Measurements from ENCODE around the gene GPSM3.

Gene GPSM3

GRCh38 chr6:32166411-32167061 lies 25.9 kb downstream of the GPSM3 start:
- H3K4me1 ChIP-seq (ENCODE audit: control insufficient read depth in 1 of 2, insufficient read depth in 1 of 2, low read depth in 1 of 2, low read length in 1 of 2): no peaks in the 10 kb centered on the region
- no peak overlapping the region for H3K27ac ChIP-seq
- no peaks in the 10 kb centered on the region for H3K9me3 ChIP-seq
- TF ChIP-seq CTCF (IDR thresholded peaks at IDR 0.05): no peak
- no peaks in the 10 kb centered on the region for H3K27me3 ChIP-seq
- H3K36me3 ChIP-seq: peaks cover 44% of the 10 kb centered on the region
- H3K4me3 ChIP-seq (ENCODE audit: low read depth in 1 of 2, low read length in 1 of 2): no peak overlapping the region

- no peak for TF ChIP-seq CTCF (IDR thresholded peaks at IDR 0.05)
- no peak within 1 kb of the TSS for H3K27ac ChIP-seq
Measured at GRCh38 chr6:32164295-32164694, 28.1 kb downstream of the GPSM3 start, which contains the start of gene EGFL8. TSS of gene EGFL8 (plus strand) at chr6:32164595. CDS start at chr6:32166166, 1,571 bp downstream.

GRCh38 chr6:32163559-32164258 lies 28.7 kb downstream of the GPSM3 start:
- TF ChIP-seq CTCF (IDR thresholded peaks at IDR 0.05): no peak

More at GRCh38 chr6:32164295-32164694, 28.1 kb downstream of the GPSM3 start, which contains the start of gene EGFL8:
- Histone ChIP-seq H3K4me1 (ENCODE audit: control insufficient read depth in 1 of 2, insufficient read depth in 1 of 2, low read depth in 1 of 2, low read length in 1 of 2) (no peaks in the 10 kb centered on the region), H3K9me3 (no peaks in the 10 kb centered on the region), H3K27me3 (no peaks in the 10 kb centered on the region), H3K4me3 (ENCODE audit: low read depth in 1 of 2, low read length in 1 of 2) (no peak within 1 kb of the TSS), H3K36me3 (peaks cover 24% of the 10 kb centered on the region)

GRCh38 chr6:32158052-32158451 lies 34.4 kb downstream of the GPSM3 start:
- Histone ChIP-seq H3K27me3 (peaks cover 23% of the 10 kb centered on the region), H3K4me1 (ENCODE audit: control insufficient read depth in 1 of 2, insufficient read depth in 1 of 2, low read depth in 1 of 2, low read length in 1 of 2) (peaks cover 15 to 17% of the 10 kb centered on the region in 2 experiments), H3K4me3 (ENCODE audit: low read depth in 1 of 2, low read length in 1 of 2) (no peak overlapping the region), H3K9me3 (no peaks in the 10 kb centered on the region), H3K36me3 (no peaks in the 10 kb centered on the region), H3K27ac (no peak overlapping the region)
- no peak for TF ChIP-seq CTCF (IDR thresholded peaks at IDR 0.05)

More at GRCh38 chr6:32163559-32164258, 28.7 kb downstream of the GPSM3 start:
- Histone ChIP-seq H3K4me3 (ENCODE audit: low read depth in 1 of 2, low read length in 1 of 2) (no peak overlapping the region), H3K4me1 (ENCODE audit: control insufficient read depth in 1 of 2, insufficient read depth in 1 of 2, low read depth in 1 of 2, low read length in 1 of 2) (no peaks in the 10 kb centered on the region), H3K36me3 (peaks cover 18% of the 10 kb centered on the region), H3K27ac (no peak overlapping the region), H3K27me3 (no peaks in the 10 kb centered on the region), H3K9me3 (no peaks in the 10 kb centered on the region)

- H3K4me3 ChIP-seq (ENCODE audit: low read depth in 1 of 2, low read length in 1 of 2): no peak overlapping the region
- H3K4me1 ChIP-seq (ENCODE audit: control insufficient read depth in 1 of 2, insufficient read depth in 1 of 2, low read depth in 1 of 2, low read length in 1 of 2): peaks cover 15 to 17% of the 10 kb centered on the region in 2 experiments
- peaks cover 35% of the 10 kb centered on the region for H3K27me3 ChIP-seq
- H3K9me3 ChIP-seq: no peaks in the 10 kb centered on the region
- H3K36me3 ChIP-seq: no peaks in the 10 kb centered on the region
- TF ChIP-seq CTCF (IDR thresholded peaks at IDR 0.05): no peak
- no peak overlapping the region for H3K27ac ChIP-seq
Measured at GRCh38 chr6:32156891-32157290, 35.6 kb downstream of the GPSM3 start.

All from neutrophil (primary cell).